Glomerular endothelial cell (primary cell): Measurements from ENCODE around the gene ADAMTSL5. TPM values are rescaled to one million over a fixed set of nuclear protein-coding genes. Genes with fewer than 3 reads are reported as not detected.
A peak's percentile ranks its signal among the peaks of the same experiment; 100 is the strongest.
"Not testable (repeated sequence)": the region's sequence is repeated elsewhere in the genome, so short reads cannot be mapped to it uniquely, and the experiment has no call there.

Source experiments
- DNase-seq: peaks from one replicate; pipeline ENCODE4 v3.0.0-alpha.2; 2011; ENCODE audit warnings: low read depth, low spot score; ENCODE audit errors: extremely low read depth
- total RNA-seq: library from RNA; depleted of rRNA; stranded (reverse); fragments of >200 nt; gene quantifications from 2 replicates; pipeline ENCODE4 v1.2.3, GENCODE V29; 2015

Gene ADAMTSL5
- total RNA-seq, 1 donor from 2014 or later = 0.82 TPM

- no peak for DNase-seq
Observed at GRCh38 chr19:1483131-1483978, 29.5 kb downstream of the ADAMTSL5 start.

- DNase-seq = no peak
Observed at GRCh38 chr19:1482361-1483130, 30.3 kb downstream of the ADAMTSL5 start.

DNA sequence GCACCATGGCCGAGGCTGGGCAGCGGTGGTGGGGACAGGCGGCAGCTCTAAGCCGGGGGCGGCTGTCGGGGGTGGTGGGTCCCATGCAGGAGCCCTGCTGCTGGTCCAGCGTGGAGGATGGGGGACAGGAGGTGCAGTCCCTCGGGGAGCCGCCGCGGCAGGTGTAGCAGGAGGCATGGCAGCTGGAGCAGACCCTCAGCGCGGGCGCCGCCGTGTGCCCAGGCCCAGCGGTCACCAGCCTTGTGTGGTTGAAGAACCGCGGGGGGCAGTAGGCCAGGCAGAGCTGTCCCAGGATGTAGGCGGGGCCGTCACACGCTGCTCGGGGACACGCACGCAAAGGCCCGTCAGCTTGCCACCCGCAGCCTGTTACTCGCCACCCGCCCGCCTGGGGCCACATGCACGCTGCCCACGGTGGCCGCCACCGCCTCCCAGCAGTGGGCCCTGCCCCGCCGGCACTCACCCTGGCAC is 30.9 kb downstream of the ADAMTSL5 start:
- DNase-seq = no peak

- DNase-seq = no peak
Observed at GRCh38 chr19:1481224-1481892, 31.5 kb downstream of the ADAMTSL5 start.

DNA sequence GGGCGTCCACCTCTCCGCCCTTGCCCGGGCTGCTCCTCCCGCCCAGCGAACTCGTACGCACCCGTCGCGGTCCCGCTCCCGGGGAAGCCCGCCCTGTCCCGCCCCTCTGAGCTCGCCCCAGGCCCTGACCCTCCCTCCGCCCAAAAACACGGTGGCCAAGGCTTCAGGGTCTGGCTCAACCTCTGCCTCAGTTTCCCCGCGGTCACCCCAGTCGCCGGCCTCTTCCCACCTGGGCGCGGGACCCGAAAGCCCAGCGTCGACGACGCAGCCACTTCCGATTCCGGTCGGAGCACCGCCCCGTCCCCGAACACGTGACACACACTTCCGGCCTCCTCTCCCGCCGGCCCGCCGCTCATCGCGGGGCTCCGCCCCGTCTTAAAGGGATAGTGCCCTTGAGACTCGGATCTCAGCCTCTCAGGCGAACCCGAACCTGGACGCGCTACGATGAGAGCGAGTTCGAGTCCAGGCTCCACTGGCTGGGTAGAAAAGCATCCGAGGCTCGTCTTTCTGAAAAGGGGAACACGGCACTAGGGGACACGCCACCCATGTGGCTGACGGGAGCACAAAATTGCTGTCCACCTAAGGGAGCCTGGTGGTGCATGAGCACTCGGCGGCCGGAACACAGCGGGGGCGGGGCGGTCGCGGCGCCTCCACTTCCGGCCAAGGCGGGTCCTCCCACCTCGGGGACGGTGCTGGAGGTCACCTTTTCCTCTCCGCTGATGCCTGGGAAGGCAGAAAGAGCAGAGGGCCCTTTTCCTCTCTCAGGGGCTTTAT is 33.7 kb downstream of the ADAMTSL5 start, which contains the start of gene C19orf25:
C19orf25 (minus strand) TSS at position 282 of the 774 bp plus-strand sequence. CDS start 312 bp downstream, outside the sequence.
- DNase-seq = peak; percentile 52

- DNase-seq = not testable (repeated sequence)
Observed at GRCh38 chr19:1477056-1477455, 35.8 kb downstream of the ADAMTSL5 start.

GRCh38 chr19:1475751-1476437 is 36.9 kb downstream of the ADAMTSL5 start:
- no peak for DNase-seq

- DNase-seq = no peak
Observed at GRCh38 chr19:1474765-1475351, 38.0 kb downstream of the ADAMTSL5 start.

GRCh38 chr19:1474011-1474764 is 38.6 kb downstream of the ADAMTSL5 start:
- DNase-seq = no peak

DNA sequence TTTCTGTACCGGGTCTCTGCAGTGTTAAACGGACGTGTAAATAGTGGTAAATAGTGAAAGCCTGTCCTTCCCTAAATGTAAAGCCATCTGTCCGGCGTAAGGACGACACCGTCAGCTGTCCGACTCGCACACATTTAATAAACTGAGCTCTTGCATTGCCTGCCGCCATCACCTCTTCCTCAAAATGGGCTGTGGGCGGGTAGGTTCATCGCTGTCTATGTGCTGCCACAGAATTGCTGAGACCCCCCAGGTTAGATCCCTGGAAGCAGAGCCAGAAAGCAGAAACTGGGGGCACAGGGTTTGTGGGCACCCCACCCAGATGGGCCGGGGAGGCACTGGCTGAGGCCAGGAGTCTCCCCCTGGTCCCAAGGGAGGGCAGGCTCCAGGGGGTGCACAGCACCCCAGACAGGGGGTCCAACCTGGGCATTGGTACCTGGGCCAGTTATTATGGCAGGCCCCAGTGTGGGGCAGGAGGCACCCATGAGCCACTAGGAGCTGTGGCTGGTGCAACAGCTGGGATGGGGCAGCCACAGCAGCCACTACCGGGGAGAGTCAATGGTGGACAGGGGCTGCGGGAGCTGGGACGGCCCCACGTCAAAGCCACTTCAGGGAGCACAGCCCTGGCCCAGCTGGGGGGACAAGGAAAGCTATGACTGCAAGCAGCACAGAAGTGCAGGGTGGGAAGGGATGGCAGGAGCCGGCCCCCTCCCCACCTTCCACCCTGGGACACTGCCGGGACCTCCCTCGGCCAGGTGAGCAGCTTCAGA is 39.6 kb downstream of the ADAMTSL5 start:
- no peak for DNase-seq

DNA sequence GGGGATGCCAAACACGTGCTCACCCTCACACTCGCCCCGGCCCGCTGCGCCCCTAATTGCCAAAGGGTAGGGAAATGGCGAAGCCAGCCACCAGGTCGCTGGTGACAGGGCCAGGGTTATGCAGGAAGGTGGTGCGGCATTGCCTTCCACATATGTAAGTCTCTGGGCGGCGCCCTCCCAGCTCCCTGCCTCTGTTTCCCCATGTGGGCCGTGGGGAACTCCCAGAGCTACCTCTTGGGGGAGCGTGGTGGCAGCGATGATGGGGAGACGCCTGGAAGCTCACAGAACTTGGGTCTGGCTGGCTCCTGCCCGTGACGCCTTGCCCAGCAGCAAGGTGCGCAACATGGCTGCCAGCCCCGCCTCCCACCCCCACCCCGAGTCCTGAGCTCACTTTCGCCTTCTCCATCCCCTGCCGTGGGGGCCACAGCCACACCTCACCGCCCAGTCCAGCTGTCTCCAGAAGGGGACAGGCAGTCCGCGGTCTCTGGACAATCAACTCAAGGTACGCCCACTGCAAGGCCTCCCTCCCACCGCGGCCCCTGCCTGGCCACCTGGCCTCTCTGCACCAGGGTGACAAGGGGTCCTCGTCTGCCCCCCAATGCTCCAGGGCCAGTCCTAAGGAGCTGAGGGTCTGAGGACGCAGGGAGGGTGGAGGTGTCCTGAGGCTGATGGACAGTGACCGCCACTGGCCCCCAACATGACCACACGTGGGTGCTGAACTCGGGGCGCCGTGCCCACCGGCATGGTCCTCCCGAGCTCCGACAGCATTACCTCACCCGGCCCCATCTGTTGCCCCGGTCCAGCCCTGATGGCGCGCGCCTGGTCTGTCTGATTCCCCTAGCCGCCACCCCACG is 40.4 kb downstream of the ADAMTSL5 start:
- no peak for DNase-seq

- DNase-seq = no peak
Observed at GRCh38 chr19:1471515-1472160, 41.2 kb downstream of the ADAMTSL5 start.

GRCh38 chr19:1471010-1471514 is 41.8 kb downstream of the ADAMTSL5 start:
- no peak for DNase-seq

DNA sequence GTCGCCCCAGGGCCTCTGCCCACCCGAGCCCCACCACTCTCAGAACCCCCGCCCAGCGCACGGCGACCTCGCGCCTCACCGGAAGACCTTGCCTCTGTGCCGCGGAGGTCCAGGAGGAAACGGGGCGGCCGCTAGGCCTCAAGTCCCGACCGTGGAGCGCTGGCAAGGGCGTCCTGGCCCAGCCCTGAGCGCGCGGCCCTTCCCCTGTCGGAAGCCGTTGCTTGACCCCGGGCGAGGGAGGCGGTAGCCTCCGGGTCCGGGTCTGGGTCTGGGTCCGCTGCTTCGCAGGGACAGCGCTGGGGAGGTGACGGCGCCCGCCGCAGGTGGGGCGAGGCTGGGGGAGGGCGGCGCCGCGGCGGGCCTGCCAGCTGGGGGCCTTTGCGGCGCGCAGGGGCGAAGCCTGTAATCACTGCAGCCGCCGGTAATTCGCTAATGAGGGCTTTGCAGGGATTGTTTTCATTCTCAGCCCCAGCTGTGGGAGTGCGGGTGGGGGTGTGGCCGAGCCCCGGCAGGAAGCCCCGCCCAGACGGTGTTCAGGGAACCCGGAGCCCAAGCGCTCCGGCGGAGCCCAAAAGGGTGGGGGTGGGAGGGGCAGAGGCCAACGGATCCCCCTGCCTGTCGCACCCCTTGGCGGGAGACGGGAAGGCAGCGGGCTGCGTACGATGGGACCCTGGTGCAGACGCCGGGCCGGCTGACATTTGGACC is 42.4 kb downstream of the ADAMTSL5 start:
- no peak for DNase-seq

DNA sequence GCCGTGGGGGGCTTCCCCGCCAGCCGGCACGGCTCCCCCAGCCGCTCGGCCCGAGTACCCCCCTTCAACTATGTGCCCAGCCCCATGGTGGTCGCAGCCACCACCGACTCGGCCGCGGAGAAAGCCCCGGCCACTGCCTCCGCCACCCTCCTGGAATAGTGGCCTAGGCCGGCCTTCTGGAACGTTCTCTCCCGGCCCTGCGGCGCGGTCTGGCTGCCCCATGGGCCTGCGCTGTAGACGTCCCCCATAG is 42.8 kb downstream of the ADAMTSL5 start:
- DNase-seq = no peak
